Calu3 (cell line): ENCODE measurements around the gene CDRT4. TPM values are rescaled to one million over a fixed set of nuclear protein-coding genes. Genes with fewer than 3 reads are reported as not detected.

Experiments
- BruUV-seq: library from RNA; stranded (reverse); fragments of 400-500 nt; replicated peaks from 2 replicates; lab custom pipeline; 2021; lab: Mats Ljungman, UMichigan
- CTCF ChIA-PET: fragments of 300-600 bp; sonication (Branson Sonifier 250); formaldehyde crosslinking; loops from one replicate; lab custom pipeline; 2022; ENCODE audit warnings: antibody characterized with exemption; lab: Charles Lee
- DNase-seq: peaks from one replicate; pipeline ENCODE4 v3.0.0; 2022
- H3K27ac Mint-ChIP-seq: one replicate; pipeline ENCODE4 v1.8.0; 2022; ENCODE audit warnings: mixed read lengths; ENCODE audit not compliant: unreplicated experiment
- H3K27me3 Mint-ChIP-seq: one replicate; pipeline ENCODE4 v1.8.0; 2022; ENCODE audit warnings: mixed read lengths; ENCODE audit not compliant: unreplicated experiment
- H3K36me3 Mint-ChIP-seq: one replicate; pipeline ENCODE4 v1.8.0; 2022; ENCODE audit warnings: mild to moderate bottlenecking, moderate library complexity, mixed read lengths; ENCODE audit not compliant: insufficient read depth, unreplicated experiment
- H3K4me1 Mint-ChIP-seq: one replicate; pipeline ENCODE4 v1.8.0; 2022; ENCODE audit warnings: mild to moderate bottlenecking, low read depth, mixed read lengths; ENCODE audit not compliant: unreplicated experiment
- H3K4me3 Mint-ChIP-seq: one replicate; pipeline ENCODE4 v1.8.0; 2022; ENCODE audit warnings: mild to moderate bottlenecking, low read depth, moderate library complexity, mixed read lengths; ENCODE audit not compliant: unreplicated experiment
- H3K9me3 Mint-ChIP-seq: one replicate; pipeline ENCODE4 v1.8.0; 2022; ENCODE audit warnings: low read depth, mixed read lengths; ENCODE audit not compliant: unreplicated experiment
- CTCF ChIP-seq: fragments of 200-600 bp; IDR thresholded peaks from one replicate; pipeline ENCODE4 v1.8.0; 2022; ENCODE audit warnings: antibody characterized with exemption; ENCODE audit not compliant: unreplicated experiment
- intact Hi-C: fragments of 100-400 bp; cut with micrococcal nuclease; formaldehyde crosslinking; loops from one replicate; pipeline ENCODE4 v1.10.0; 2022; ENCODE audit not compliant: unreplicated experiment
- total RNA-seq: library from RNA; stranded (reverse); gene quantifications from 2 replicates; pipeline ENCODE4 v1.2.3, GENCODE V29; 2022

CDRT4 gene
- total RNA-seq, 1 experiment from 2014 or later = 2.8 TPM

GRCh38 chr17:15414532-15415306, 52.7 kb downstream of the CDRT4 start:
- no TSS peak for BruUV-seq
- intact Hi-C loops = no loop called here
- Mint-ChIP-seq H3K27ac (no peak overlapping the region), H3K9me3 (no peaks in the 10 kb centered on the region), H3K36me3 (no peaks in the 10 kb centered on the region), H3K27me3 (no peaks in the 10 kb centered on the region), H3K4me3 (no peak overlapping the region), H3K4me1 (no peaks in the 10 kb centered on the region)
- DNase-seq = no peak
- CTCF ChIA-PET = no interaction called here
- no peak for TF ChIP-seq CTCF

GRCh38 chr17:15413101-15413771, 54.2 kb downstream of the CDRT4 start:
- no peak for TF ChIP-seq CTCF
- intact Hi-C loops = no loop called here
- CTCF ChIA-PET = interaction anchor here (0.6 kb wide), 1 partner anchor 33 kb away, joined by 4 read pairs; no protein-coding TSS in a partner anchor
- Mint-ChIP-seq H3K4me3 (no peak overlapping the region), H3K36me3 (no peaks in the 10 kb centered on the region), H3K9me3 (no peaks in the 10 kb centered on the region), H3K27ac (no peak overlapping the region), H3K27me3 (no peaks in the 10 kb centered on the region), H3K4me1 (no peaks in the 10 kb centered on the region)
- no peak for DNase-seq
- BruUV-seq = no TSS peak

DNA sequence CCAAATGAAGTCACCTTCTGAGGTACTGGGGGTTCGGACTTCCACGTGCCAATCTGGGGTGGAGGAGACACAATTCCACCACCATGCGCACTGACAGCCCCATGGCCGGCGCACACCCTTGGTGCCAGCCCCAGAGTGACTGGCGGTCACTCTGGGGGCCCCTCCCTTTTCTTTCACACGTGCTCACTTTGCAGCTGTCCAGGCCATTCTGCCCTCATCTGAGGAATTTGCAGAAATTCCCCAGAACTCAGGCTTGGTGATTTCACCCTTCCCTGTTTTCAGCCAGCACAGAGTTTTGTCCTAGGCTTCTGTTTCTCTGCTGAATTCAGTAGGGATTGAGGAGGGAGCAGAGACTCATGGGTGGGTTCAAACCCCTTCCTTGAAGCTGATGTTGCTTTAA, 54.8 kb downstream of the CDRT4 start:
- Mint-ChIP-seq H3K9me3 (no peaks in the 10 kb centered on the region), H3K27ac (no peak overlapping the region), H3K4me3 (no peak overlapping the region), H3K36me3 (no peaks in the 10 kb centered on the region), H3K27me3 (no peaks in the 10 kb centered on the region), H3K4me1 (no peaks in the 10 kb centered on the region)
- DNase-seq = no peak
- CTCF ChIA-PET = interaction anchor here (0.6 kb wide), 1 partner anchor 34 kb away, joined by 4 read pairs; no protein-coding TSS in a partner anchor
- no TSS peak for BruUV-seq
- no peak for TF ChIP-seq CTCF
- intact Hi-C loops = no loop called here

- no peak for DNase-seq
- H3K27ac Mint-ChIP-seq = no peak overlapping the region
- H3K4me3 Mint-ChIP-seq = no peak overlapping the region
- H3K4me1 Mint-ChIP-seq = no peaks in the 10 kb centered on the region
- no peak for TF ChIP-seq CTCF
- H3K27me3 Mint-ChIP-seq = no peaks in the 10 kb centered on the region
- intact Hi-C loops = no loop called here
- BruUV-seq = no TSS peak
- CTCF ChIA-PET = no interaction called here
- H3K36me3 Mint-ChIP-seq = no peaks in the 10 kb centered on the region
- no peaks in the 10 kb centered on the region for H3K9me3 Mint-ChIP-seq
Measured at GRCh38 chr17:15411384-15412198, 55.8 kb downstream of the CDRT4 start.
